DOHH2 (cell line): ENCODE results near the gene SLC26A1.

ENCODE experiments used
- EZH2phosphoT487 ChIP-seq: fragments of 200-600 bp; sonication (generic); IDR thresholded peaks from 2 replicates; pipeline ENCODE4 v1.6.1; 2017; ENCODE audit warnings: borderline replicate concordance, mild to moderate bottlenecking, antibody characterized with exemption, low read length, moderate library complexity, mixed read lengths
- TF ChIP-seq, protein P1 (sequence below): fragments of 200-600 bp; sonication (generic); IDR thresholded peaks from one replicate; pipeline ENCODE4 v1.5.1; 2014; ENCODE audit warnings: antibody characterized with exemption, mild to moderate bottlenecking, low read depth, low read length; ENCODE audit not compliant: poor library complexity, severe bottlenecking

DNA sequence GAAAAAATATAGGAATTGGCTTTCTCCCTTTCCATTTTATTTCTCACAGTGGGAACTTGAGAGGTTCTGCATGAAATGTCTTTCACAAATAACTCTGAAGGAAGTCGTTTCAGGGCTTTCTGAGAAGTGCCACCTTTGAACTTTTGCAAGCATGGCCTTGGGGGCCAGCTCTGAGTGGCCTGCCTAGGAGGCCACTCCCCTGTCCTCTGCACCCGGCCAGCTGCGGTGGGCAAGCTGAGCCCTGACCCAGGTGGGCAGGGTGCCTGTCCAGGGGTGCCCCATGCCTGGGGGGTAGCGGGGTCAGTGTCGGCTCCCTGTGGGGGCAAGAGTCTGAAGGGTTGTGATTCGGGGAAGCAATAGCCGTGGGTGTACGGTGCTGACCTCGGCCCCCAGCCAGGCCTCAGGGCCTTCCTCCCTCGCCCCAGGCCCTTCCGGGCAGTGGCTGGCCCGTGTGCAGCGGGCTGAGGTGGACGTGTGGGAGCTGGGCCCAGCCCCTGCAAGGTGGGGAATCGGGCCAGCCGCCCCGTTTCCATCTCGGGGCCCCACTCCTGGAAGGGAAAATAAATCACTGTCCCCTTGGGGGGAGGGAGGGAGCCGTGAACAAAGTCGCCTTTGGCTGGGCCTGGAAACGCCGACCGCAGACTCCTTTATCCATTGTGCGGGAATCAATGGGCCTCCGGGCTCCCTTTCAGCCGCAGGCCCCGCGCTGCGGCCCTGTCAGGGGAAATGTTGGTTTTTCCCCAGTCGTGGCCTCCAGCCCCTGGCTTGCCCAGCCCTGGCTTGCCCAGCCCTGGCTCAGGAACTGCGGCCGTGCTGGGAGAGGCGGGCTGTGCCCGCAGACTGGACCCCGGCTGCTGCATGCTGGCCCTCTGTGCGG is 21.3 kb upstream of the SLC26A1 start:
- TF ChIP-seq, protein P1, sequence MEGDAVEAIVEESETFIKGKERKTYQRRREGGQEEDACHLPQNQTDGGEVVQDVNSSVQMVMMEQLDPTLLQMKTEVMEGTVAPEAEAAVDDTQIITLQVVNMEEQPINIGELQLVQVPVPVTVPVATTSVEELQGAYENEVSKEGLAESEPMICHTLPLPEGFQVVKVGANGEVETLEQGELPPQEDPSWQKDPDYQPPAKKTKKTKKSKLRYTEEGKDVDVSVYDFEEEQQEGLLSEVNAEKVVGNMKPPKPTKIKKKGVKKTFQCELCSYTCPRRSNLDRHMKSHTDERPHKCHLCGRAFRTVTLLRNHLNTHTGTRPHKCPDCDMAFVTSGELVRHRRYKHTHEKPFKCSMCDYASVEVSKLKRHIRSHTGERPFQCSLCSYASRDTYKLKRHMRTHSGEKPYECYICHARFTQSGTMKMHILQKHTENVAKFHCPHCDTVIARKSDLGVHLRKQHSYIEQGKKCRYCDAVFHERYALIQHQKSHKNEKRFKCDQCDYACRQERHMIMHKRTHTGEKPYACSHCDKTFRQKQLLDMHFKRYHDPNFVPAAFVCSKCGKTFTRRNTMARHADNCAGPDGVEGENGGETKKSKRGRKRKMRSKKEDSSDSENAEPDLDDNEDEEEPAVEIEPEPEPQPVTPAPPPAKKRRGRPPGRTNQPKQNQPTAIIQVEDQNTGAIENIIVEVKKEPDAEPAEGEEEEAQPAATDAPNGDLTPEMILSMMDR, result no peak
- TF ChIP-seq EZH2phosphoT487, result no peak
